Keratinocyte (primary cell): ENCODE results near the gene SMIM32. TPM values are rescaled to one million over a fixed set of nuclear protein-coding genes. Genes with fewer than 3 reads are reported as not detected.

Source experiments
- DNase-seq: peaks from one replicate; pipeline ENCODE4 v3.0.0-alpha.2; 2011; ENCODE audit warnings: low read depth, missing footprints, low spot score
- FAIRE-seq: peaks from 2 replicates; lab custom pipeline; 2011; peaks lifted over from hg19 to GRCh38; lab: Jason Lieb, UNC
- H2AFZ ChIP-seq: 2 replicates; pipeline ENCODE4 v1.6.0; 2012; ENCODE audit warnings: low read length, control low read depth, inconsistent platforms; ENCODE audit not compliant: control insufficient read depth
- H3K27ac ChIP-seq: 2 replicates; pipeline ENCODE4 v1.5.1; 2011; ENCODE audit warnings: low read length; ENCODE audit not compliant: control insufficient read depth, insufficient read depth
- H3K27me3 ChIP-seq: 3 replicates; pipeline ENCODE4 v1.6.0; 2011; ENCODE audit warnings: low read length; ENCODE audit not compliant: control insufficient read depth, insufficient read depth; ENCODE audit errors: extremely low read depth
- H3K36me3 ChIP-seq, 2 experiments: 2 replicates in 1 of 2; 3 replicates in 1 of 2; pipeline ENCODE4 v1.5.1; 2011; ENCODE audit warnings: low read length in 2 of 2, mild to moderate bottlenecking in 1 of 2; ENCODE audit not compliant: control insufficient read depth in 2 of 2, insufficient read depth in 2 of 2; ENCODE audit errors: extremely low read depth in 1 of 2
- H3K4me1 ChIP-seq: 3 replicates; pipeline ENCODE4 v1.5.1; 2011; ENCODE audit warnings: low read length; ENCODE audit not compliant: control insufficient read depth, insufficient read depth; ENCODE audit errors: extremely low read depth
- H3K4me2 ChIP-seq: 3 replicates; pipeline ENCODE4 v1.6.0; 2011; ENCODE audit warnings: low read depth, low read length; ENCODE audit not compliant: control insufficient read depth, insufficient read depth; ENCODE audit errors: extremely low read depth
- H3K4me3 ChIP-seq, 3 experiments: fragments of 200-600 bp in 1 of 3; sonication (generic) in 1 of 3; 2 replicates in 2 of 3; 3 replicates in 1 of 3; pipeline ENCODE4 v1.5.1; 2011 to 2016; ENCODE audit warnings: low read length in 3 of 3, mild to moderate bottlenecking in 3 of 3, control low read depth in 2 of 3, inconsistent platforms in 1 of 3, low read depth in 1 of 3, mixed read lengths in 1 of 3, mixed run types in 1 of 3, moderate library complexity in 1 of 3; ENCODE audit not compliant: control insufficient read depth in 2 of 3, insufficient read depth in 2 of 3; ENCODE audit errors: extremely low read depth in 1 of 3
- H3K79me2 ChIP-seq: 2 replicates; pipeline ENCODE4 v1.6.0; 2012; ENCODE audit warnings: low read length; ENCODE audit not compliant: control insufficient read depth, insufficient read depth
- H3K9ac ChIP-seq: 3 replicates; pipeline ENCODE4 v1.6.0; 2011; ENCODE audit warnings: low read length; ENCODE audit not compliant: control insufficient read depth, insufficient read depth; ENCODE audit errors: extremely low read depth
- H3K9me1 ChIP-seq: 3 replicates; pipeline ENCODE4 v1.6.0; 2011; ENCODE audit warnings: low read length; ENCODE audit not compliant: control insufficient read depth, insufficient read depth; ENCODE audit errors: extremely low read depth
- H3K9me3 ChIP-seq: 2 replicates; pipeline ENCODE4 v1.5.1; 2012; ENCODE audit warnings: low read depth, low read length; ENCODE audit not compliant: control insufficient read depth
- H4K20me1 ChIP-seq: 3 replicates; pipeline ENCODE4 v1.6.0; 2011; ENCODE audit warnings: low read length; ENCODE audit not compliant: control insufficient read depth, insufficient read depth; ENCODE audit errors: extremely low read depth
- CTCF ChIP-seq, 3 experiments: IDR thresholded peaks in 1 of 3; conservative IDR thresholded peaks in 1 of 3; optimal IDR thresholded peaks in 1 of 3; 2 replicates in 2 of 3; 3 replicates in 1 of 3; pipeline versions ENCODE3 to v1.5.1; 2011; ENCODE audit warnings: low read length in 3 of 3, mild to moderate bottlenecking in 3 of 3, moderate library complexity in 2 of 3, control low read depth in 1 of 3, inconsistent platforms in 1 of 3; ENCODE audit not compliant: insufficient read depth in 2 of 3; ENCODE audit errors: extremely low read depth in 1 of 3
- EZH2 ChIP-seq: IDR thresholded peaks from one replicate; pipeline ENCODE4 v1.6.1; 2012; ENCODE audit warnings: inconsistent platforms, mild to moderate bottlenecking, low read length, moderate library complexity
- dilution Hi-C: fragments of 300-500 bp; cut with MboI; formaldehyde crosslinking; loops from one replicate; pipeline ENCODE4 v1.7.0; 2020; ENCODE audit warnings: low sequenced_read_pairs; ENCODE audit not compliant: extremely low pct_ligation_motif_present
- polyA plus RNA-seq, 5 experiments: library from polyadenylated mRNA; depleted of rRNA in 3 of 5; stranded (reverse) in 3 of 5; stranded (forward) in 1 of 5; unstranded in 1 of 5; fragments of >200 nt; gene quantifications; 1 replicate in 1 of 5; 2 replicates in 3 of 5; 3 replicates in 1 of 5; pipeline versions ENCODE4 v1.2.1 to v1.2.3, GENCODE V29; 2011 to 2012; ENCODE audit warnings: missing spikeins in 2 of 5, low read depth in 1 of 5, low replicate concordance in 1 of 5

The SMIM32 gene
- polyA plus RNA-seq, 1 donor (not counting 4 experiments of a cell fraction or from before 2014, with no cell fraction given): not detected

GRCh38 chr5:136147632-136148031 is 45.3 kb downstream of the SMIM32 start:
- dilution Hi-C loops: no loop called here
- Histone ChIP-seq H3K4me1 (peaks cover 6% of the 10 kb centered on the region), H3K4me3 (no peak overlapping the region), H3K9ac (no peak overlapping the region), H3K9me3 (no peaks in the 10 kb centered on the region), H3K79me2 (peaks cover 100% of the 10 kb centered on the region), H3K27me3 (no peaks in the 10 kb centered on the region), H2AFZ (no peak overlapping the region), H3K4me2 (no peak overlapping the region), H4K20me1 (peaks cover 11% of the 10 kb centered on the region), H3K9me1 (no peaks in the 10 kb centered on the region), H3K27ac (no peak overlapping the region), H3K36me3 (peaks cover 0 to 6% of the 10 kb centered on the region in 2 experiments)
- FAIRE-seq (no peak), DNase-seq (no peak)
- no peak for TF ChIP-seq EZH2

DNA sequence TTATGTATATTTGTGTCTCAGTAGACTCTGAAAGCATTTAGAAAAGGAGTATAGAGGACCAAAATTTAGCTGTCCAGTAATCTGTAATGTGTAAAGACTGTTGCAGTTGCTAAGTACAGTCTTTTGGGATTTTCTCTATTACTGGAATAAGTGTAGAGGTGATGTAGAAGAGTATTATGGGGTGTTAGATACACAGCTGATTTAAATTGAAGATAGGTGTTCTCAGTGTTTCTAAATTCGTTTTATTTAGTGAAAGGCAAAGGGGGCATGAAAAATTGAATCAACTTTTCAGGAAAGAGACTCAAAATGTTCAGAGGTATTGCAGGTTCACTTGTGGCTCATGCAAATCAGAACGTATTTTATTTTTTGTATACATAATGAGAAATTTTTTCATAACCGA is 46.8 kb downstream of the SMIM32 start:
- Histone ChIP-seq H3K36me3 (peaks cover 0 to under 1% of the 10 kb centered on the region in 2 experiments), H3K4me2 (no peak overlapping the region), H3K4me1 (peaks cover 13% of the 10 kb centered on the region), H2AFZ (no peak overlapping the region), H3K4me3 (no peak overlapping the region), H4K20me1 (peaks cover 11% of the 10 kb centered on the region), H3K27ac (no peak overlapping the region), H3K79me2 (peaks cover 100% of the 10 kb centered on the region), H3K9me3 (no peaks in the 10 kb centered on the region), H3K9me1 (no peaks in the 10 kb centered on the region), H3K27me3 (no peaks in the 10 kb centered on the region), H3K9ac (no peak overlapping the region)
- FAIRE-seq: no peak
- no peak for DNase-seq
- dilution Hi-C loops: no loop called here
- TF ChIP-seq EZH2 (no peak), CTCF (optimal IDR thresholded peaks at IDR 0.05 in 1 of 3, IDR thresholded peaks at IDR 0.05 in 1 of 3, conservative IDR thresholded peaks at IDR 0.05 in 1 of 3; ENCODE audit: extremely low read depth in 1 of 3, insufficient read depth in 2 of 3, low read length in 3 of 3) (no peak)

- Histone ChIP-seq H3K4me3 (no peak overlapping the region), H3K9me1 (no peaks in the 10 kb centered on the region), H3K27me3 (no peaks in the 10 kb centered on the region), H3K9ac (no peak overlapping the region), H2AFZ (no peak overlapping the region), H4K20me1 (peaks cover 11% of the 10 kb centered on the region), H3K4me1 (peaks cover 14% of the 10 kb centered on the region), H3K79me2 (peaks cover 100% of the 10 kb centered on the region), H3K9me3 (no peaks in the 10 kb centered on the region), H3K4me2 (no peak overlapping the region), H3K36me3 (no peaks in the 10 kb centered on the region), H3K27ac (no peak overlapping the region)
- dilution Hi-C loops: no loop called here
- FAIRE-seq (no peak), DNase-seq (no peak)
- TF ChIP-seq EZH2 (no peak), CTCF (optimal IDR thresholded peaks at IDR 0.05 in 1 of 3, IDR thresholded peaks at IDR 0.05 in 1 of 3, conservative IDR thresholded peaks at IDR 0.05 in 1 of 3; ENCODE audit: extremely low read depth in 1 of 3, insufficient read depth in 2 of 3, low read length in 3 of 3) (no peak)
Observed at GRCh38 chr5:136145030-136145429, 47.9 kb downstream of the SMIM32 start.
